ENCODE data around the gene PPP6R3.

Gene PPP6R3

DNA sequence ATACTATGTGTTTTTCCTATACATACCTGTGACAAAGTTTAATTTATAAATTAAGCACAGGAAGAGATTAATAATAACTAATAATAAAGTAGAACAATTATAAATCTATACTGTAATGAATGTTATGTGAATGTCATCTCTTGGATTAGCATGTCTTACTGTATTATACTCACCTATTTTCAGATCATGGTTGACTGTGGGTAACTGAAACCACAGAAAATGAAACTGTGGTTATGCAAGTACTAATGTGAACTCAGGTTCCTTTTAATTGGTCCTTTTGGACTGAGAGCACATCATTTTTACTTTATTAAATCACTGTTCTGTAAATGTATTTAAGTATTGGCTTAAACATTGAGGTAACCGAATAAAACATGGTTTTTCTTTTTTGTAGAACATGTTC lies 108.8 kb downstream of the PPP6R3 start:
- Mint-ChIP-seq H3K4me1 (peaks cover 12 to 36% of the 10 kb centered on the region in 2 donors), H3K27me3 (no peaks in the 10 kb centered on the region), H3K27ac (no peak overlapping the region), H3K4me3 (no peak overlapping the region), H3K36me3 (peaks cover 49 to 61% of the 10 kb centered on the region in 2 donors), H3K9me3 (no peaks in the 10 kb centered on the region)
- DNase-seq, result no peak
- peak; percentile 73 to 80 for ATAC-seq (replicated peaks)

DNA sequence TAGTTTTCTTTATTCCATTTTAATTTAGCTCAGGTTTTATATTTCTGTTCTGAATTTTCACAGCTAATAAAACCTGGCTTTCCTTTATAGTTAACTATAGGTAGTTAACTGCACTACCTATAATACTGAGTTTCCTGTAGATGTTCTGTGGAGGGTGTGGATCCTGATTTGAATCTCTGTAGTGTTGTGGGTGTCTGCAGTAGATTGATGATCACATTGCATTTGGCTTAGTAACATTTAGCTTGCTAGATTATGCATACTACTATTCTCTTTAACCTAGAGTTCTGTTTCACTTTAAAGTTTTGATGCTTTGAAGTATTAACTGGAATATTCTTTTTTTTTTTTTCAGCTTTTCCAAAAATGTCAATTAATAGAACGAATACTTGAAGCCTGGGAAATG lies 110.1 kb downstream of the PPP6R3 start:
- H3K4me1 Mint-ChIP-seq, result peaks cover 8 to 30% of the 10 kb centered on the region in 2 donors
- no peaks in the 10 kb centered on the region for H3K27me3 Mint-ChIP-seq
- no peaks in the 10 kb centered on the region for H3K9me3 Mint-ChIP-seq
- H3K36me3 Mint-ChIP-seq, result peaks cover 37 to 52% of the 10 kb centered on the region in 2 donors
- DNase-seq, result no peak
- H3K27ac Mint-ChIP-seq, result no peak overlapping the region
- no peak for ATAC-seq (replicated peaks)
- no peak overlapping the region for H3K4me3 Mint-ChIP-seq

DNA sequence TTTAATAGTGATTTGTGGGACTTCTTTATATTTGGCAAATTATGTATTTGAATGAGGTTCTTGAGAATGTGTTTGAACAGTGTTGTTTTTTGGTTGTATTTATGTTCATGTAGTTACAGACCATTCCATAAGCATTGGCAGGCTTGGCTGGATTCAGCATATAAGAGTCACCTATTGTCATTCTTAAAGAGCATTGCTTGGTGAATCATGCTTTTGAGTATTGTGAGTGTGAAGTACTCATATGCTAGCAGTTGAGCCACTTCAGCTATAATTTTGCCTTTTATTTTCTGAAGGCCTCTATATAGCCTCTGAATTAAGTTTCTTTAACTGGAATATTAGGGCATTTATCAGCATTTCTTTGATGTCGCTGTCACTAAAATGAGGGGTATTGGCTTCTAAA lies 113.8 kb downstream of the PPP6R3 start:
- Mint-ChIP-seq H3K27me3 (no peaks in the 10 kb centered on the region), H3K27ac (peak overlapping the region; percentile 51), H3K4me1 (peaks cover 2 to 5% of the 10 kb centered on the region in 2 donors), H3K36me3 (peaks cover 27 to 51% of the 10 kb centered on the region in 2 donors), H3K4me3 (no peak overlapping the region), H3K9me3 (no peaks in the 10 kb centered on the region)
- DNase-seq, result no peak
- ATAC-seq (replicated peaks), result no peak

DNA sequence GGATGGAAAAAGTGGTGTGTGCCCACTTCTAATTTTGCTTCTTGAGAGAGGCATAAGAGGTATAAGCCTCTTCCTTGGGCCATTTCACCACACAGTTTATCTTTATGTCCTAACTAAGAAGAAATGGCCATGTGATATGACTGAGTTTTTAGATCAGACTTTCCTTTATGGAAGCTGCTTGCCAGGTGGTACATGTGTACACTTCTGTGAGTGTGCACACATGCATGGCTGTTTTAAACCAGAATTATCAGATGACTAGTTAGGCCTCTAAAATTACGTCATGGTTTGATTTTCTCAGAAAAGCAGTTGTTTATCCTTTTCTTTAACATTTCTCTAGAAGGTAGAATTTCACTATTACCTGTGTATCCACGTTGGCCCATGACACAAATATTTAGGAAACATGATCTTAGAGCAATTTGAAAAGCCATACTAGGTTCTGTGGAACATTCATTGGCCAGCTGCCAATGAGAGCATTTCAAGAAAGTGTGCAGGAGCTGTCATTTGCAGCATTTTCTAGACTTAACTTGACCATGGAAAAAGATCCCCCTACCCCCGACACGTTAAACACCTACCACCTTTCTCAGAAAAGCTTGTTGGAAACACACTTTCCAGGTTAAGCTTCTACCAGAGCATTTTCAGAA lies 114.6 kb downstream of the PPP6R3 start:
- Mint-ChIP-seq H3K36me3 (peaks cover 31 to 54% of the 10 kb centered on the region in 2 donors), H3K4me3 (no peak overlapping the region), H3K27me3 (no peaks in the 10 kb centered on the region), H3K4me1 (peaks cover 0 to 2% of the 10 kb centered on the region in 2 donors), H3K27ac (no peak overlapping the region), H3K9me3 (no peaks in the 10 kb centered on the region)
- peak; percentile 29 to 53 for ATAC-seq (replicated peaks)
- no peak for DNase-seq

DNA sequence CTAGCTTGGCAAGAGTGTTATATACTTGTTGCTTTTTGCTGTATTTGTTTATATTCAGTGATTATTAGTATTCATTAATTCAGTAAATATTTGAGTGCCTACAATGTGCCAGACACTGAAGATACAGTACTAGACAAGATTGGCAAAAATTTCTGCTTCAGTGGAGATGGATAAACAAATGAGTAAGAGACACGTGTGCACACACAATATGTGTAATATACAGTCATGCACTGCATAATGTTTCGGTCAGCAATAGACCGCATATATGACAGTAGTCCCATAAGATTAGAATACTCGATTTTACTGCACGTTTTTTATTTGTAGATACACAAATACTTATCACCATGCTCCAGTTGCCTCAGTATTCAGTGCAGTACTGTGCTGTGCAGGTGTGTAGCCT lies 118.9 kb downstream of the PPP6R3 start:
- Mint-ChIP-seq H3K36me3 (peaks cover 33 to 61% of the 10 kb centered on the region in 2 donors), H3K27ac (no peak overlapping the region), H3K27me3 (no peaks in the 10 kb centered on the region), H3K4me1 (peaks cover 11 to 24% of the 10 kb centered on the region in 2 donors), H3K9me3 (no peaks in the 10 kb centered on the region), H3K4me3 (no peak overlapping the region)
- DNase-seq (no peak), ATAC-seq (replicated peaks) (no peak)

DNA sequence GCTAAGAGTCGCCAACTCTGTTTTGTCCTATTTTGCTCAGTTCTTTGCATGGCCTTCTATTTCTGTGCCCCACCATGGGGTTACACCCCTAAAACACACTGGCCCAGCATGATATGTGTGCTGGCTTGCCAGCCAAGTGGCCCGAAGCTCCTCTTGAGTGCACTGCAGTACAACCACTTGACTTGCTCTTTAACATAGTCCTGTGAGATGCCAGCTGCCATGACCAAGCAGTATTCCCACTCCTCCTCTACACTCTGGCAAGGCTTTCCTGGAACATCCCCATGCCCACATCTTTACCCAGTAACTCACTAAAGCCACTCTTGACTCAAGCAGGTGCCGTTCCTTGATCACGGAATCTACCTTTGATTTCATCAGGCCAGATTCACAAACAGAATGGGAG lies 120.9 kb downstream of the PPP6R3 start:
- peaks cover 41 to 60% of the 10 kb centered on the region in 2 donors for H3K36me3 Mint-ChIP-seq
- no peaks in the 10 kb centered on the region for H3K9me3 Mint-ChIP-seq
- no peaks in the 10 kb centered on the region for H3K27me3 Mint-ChIP-seq
- peaks cover 11 to 29% of the 10 kb centered on the region in 2 donors for H3K4me1 Mint-ChIP-seq
- H3K27ac Mint-ChIP-seq, result no peak overlapping the region
- no peak overlapping the region for H3K4me3 Mint-ChIP-seq
- ATAC-seq (replicated peaks) (no peak), DNase-seq (no peak)

DNA sequence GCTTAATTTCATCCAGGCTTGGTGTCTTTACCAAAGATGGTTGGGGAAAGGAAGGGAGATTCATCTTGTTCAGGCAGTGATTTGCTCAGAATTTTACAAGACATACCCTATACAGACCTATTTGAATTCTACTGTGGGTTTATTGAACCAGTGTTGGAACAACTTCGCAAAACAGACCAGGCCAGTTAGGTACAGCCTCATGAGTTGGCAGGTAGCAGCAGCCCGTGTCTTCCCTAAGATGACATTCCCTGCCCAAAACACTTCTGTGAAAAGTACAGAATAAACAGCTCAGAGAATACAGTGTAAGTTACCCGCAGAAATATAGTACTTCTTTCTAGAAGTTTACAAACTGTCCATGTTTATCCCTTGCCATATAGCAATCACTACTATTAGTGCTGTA lies 121.3 kb downstream of the PPP6R3 start:
- H3K4me3 Mint-ChIP-seq, result no peak overlapping the region
- H3K9me3 Mint-ChIP-seq, result no peaks in the 10 kb centered on the region
- no peak overlapping the region for H3K27ac Mint-ChIP-seq
- H3K4me1 Mint-ChIP-seq, result peaks cover 11 to 29% of the 10 kb centered on the region in 2 donors
- DNase-seq (no peak), ATAC-seq (replicated peaks) (no peak)
- peaks cover 37 to 56% of the 10 kb centered on the region in 2 donors for H3K36me3 Mint-ChIP-seq
- no peaks in the 10 kb centered on the region for H3K27me3 Mint-ChIP-seq

DNA sequence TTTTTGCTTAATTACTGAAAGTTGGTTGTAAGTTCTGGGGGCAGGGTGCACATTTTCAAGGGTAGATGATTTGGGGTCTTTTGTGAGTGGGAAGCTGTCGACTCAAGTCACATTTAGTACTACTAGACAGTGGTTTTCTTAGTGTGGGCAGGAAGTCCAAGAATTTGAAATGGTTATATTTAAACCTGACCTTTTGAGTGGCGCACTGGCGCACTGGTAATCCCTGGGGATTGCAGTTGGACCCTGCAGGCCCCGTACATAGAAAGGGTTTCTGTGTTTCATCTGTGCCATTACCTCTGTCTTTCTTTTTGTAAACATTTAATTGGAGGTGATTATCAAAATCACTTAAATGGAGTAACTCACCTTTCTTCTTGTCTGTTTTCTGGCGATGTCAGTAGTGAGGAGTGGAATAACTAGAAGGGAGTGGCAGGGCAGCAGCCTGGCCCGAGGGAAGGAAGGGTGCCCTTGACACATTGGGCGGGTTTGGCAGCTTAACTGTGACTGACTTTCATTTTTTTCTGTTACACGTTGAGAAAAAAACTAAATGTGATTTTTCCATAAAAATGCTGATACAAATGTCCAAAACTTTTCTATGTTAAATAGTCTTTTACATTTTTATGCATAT lies 122.0 kb downstream of the PPP6R3 start:
- no peak for DNase-seq
- Mint-ChIP-seq H3K4me1 (peaks cover 11 to 29% of the 10 kb centered on the region in 2 donors), H3K4me3 (no peak overlapping the region), H3K36me3 (peaks cover 37 to 59% of the 10 kb centered on the region in 2 donors), H3K27me3 (no peaks in the 10 kb centered on the region), H3K27ac (peak overlapping the region; percentile 60), H3K9me3 (no peaks in the 10 kb centered on the region)
- no peak for ATAC-seq (replicated peaks)

DNA sequence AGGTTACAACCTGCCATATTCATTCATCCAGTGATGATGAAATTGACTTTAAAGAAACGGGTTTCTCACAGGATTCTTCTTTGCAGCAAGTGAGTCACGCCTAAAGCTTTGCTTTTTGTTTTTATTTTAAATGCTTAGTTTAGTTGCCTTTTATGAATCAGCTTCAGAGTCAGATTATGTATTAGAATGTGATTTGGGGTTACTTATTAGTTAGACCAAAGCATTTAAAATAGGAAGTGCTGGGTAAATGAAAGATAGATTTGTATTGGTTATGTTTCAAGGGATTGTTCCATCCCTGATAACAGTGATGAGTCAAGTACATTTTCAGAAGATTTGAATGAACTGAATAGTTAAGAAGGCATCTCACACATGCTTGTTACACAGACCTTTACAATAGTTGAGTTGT lies 122.5 kb downstream of the PPP6R3 start:
- Mint-ChIP-seq H3K27me3 (no peaks in the 10 kb centered on the region), H3K4me3 (no peak overlapping the region), H3K4me1 (peaks cover 11 to 29% of the 10 kb centered on the region in 2 donors), H3K9me3 (no peaks in the 10 kb centered on the region), H3K36me3 (peaks cover 37 to 54% of the 10 kb centered on the region in 2 donors), H3K27ac (no peak overlapping the region)
- ATAC-seq (replicated peaks) (no peak), DNase-seq (no peak)

DNA sequence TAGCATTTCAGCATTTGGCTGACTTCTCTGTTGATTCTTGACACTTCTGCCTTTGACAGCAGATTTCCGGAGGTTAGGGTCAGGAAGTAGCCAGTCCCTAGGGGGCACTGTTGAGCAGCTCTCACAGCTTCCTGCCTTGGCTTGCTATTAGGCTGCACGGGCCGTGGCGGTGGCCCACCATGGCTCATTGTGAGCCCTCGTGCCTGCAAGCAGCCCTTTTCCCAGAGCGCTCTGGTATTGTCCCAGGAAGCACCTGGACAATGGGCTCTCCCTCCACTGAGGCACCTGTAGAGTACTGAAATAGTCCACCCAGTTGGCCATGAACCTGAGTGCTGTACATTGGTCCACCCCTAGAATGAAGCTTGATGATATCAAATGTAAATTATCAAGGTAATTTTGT lies 123.5 kb downstream of the PPP6R3 start:
- DNase-seq (peak; percentile 23), ATAC-seq (replicated peaks) (peak; percentile 78 to 83)
- Mint-ChIP-seq H3K4me3 (no peak overlapping the region), H3K27ac (peak overlapping the region; percentile 14), H3K36me3 (peaks cover 36 to 46% of the 10 kb centered on the region in 2 donors), H3K27me3 (no peaks in the 10 kb centered on the region), H3K4me1 (peaks cover 11 to 29% of the 10 kb centered on the region in 2 donors), H3K9me3 (no peaks in the 10 kb centered on the region)

DNA sequence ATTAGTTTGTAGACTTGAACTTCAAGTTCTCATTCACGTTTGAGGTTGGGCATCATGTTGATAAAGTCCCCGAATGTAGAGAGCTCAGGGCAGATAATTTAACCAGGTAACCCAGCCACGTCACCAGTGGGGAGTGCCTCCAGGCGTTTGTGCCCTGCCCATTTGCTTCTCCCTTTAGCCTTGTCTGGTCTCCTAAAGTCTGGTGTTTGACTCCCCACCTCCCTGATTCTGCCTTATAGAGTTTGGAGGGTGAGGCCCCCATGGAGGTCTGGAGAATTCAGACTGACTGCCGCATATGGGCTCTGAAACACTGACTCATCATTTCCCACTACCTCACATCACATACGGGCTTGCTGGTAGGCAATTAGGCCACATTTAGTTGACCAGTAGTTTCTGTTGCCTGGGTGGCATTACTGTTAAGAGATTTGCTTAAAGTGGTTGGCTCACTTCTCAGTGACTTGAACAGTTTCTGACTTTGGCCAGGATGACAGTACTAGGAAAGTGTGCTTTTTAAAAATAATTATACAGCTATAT lies 124.5 kb downstream of the PPP6R3 start:
- H3K9me3 Mint-ChIP-seq, result no peaks in the 10 kb centered on the region
- peaks cover 34 to 46% of the 10 kb centered on the region in 2 donors for H3K36me3 Mint-ChIP-seq
- no peak for ATAC-seq (replicated peaks)
- H3K27me3 Mint-ChIP-seq, result no peaks in the 10 kb centered on the region
- no peak for DNase-seq
- peaks cover 9 to 29% of the 10 kb centered on the region in 2 donors for H3K4me1 Mint-ChIP-seq
- no peak overlapping the region for H3K4me3 Mint-ChIP-seq
- peak overlapping the region; percentile 6 for H3K27ac Mint-ChIP-seq

DNA sequence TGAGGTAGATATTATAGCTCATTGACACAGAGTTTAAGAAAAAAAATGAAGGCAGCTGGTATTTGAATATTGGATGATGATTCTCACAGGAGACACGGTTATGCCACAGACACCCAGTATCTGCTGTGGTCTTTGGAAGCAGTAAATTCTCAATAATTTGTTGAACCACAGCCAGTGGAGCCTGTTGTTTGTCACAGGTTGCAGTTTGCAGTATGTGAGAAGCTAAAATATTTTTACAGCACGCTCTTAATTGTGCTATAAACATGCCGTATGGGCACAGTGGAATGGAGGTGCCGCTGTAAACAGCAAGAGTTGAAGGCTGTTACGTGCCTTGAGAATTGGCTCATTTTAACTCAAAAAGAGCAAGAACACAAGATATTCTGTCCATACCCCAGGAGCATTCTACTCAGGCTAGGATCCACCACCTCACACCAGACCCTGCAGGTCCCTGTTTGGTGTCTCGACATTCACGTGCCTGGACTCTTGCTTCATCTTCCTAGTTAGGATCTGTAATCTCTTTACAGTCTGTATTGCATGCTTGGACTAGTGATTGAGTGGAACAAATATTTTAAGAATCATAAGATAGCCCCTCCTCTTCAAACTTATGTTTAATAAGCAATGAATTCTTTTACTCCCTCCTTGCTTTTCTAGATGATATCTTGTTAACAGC lies 129.1 kb downstream of the PPP6R3 start:
- Mint-ChIP-seq H3K27ac (no peak overlapping the region), H3K9me3 (no peaks in the 10 kb centered on the region), H3K27me3 (no peaks in the 10 kb centered on the region), H3K36me3 (peaks cover 35 to 47% of the 10 kb centered on the region in 2 donors), H3K4me3 (no peak overlapping the region), H3K4me1 (peaks cover 0 to 5% of the 10 kb centered on the region in 2 donors)
- no peak for ATAC-seq (replicated peaks)
- no peak for DNase-seq

DNA sequence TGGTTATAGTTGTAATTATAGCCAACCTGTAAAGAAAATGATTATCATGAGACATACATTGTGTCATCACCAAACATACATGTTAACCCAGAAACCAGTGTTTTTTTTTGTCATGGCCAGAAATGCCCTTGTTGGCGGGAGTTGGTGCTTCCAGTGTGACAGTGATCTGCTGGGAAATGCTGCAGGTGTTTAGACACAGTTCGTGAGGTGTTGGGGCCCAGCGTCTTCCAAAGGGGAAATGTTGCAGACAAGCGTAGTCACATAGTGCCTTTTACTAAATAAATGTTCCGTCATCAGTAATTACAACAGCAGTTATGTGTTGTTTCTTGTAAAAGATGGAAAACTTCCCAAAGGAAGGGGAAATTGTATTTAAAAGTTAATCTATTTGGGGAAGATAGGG lies 131.2 kb downstream of the PPP6R3 start:
- ATAC-seq (replicated peaks) (no peak), DNase-seq (no peak)
- Mint-ChIP-seq H3K36me3 (peaks cover 36 to 53% of the 10 kb centered on the region in 2 donors), H3K9me3 (no peaks in the 10 kb centered on the region), H3K4me1 (no peaks in the 10 kb centered on the region), H3K27me3 (no peaks in the 10 kb centered on the region), H3K27ac (peak overlapping the region; percentile 47), H3K4me3 (no peak overlapping the region)

DNA sequence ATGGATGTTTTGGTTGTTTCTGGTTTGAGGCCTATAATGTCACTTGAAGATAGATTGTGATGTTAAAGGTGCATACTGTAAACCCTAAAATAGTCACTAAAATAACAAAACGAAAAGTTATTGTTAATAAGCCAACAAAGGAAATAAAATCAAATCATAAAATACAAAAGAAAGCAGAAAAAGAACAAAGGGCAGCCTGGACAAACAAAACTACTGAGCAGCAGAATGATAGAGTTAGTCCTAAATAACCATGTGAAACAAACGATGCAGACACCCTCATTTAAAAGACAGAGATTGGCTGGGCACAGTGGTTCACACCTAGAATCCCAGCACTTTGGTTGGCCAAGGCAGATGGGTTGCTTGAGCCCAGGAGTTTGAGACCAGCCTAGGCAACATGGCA lies 132.9 kb downstream of the PPP6R3 start:
- H3K9me3 Mint-ChIP-seq, result no peaks in the 10 kb centered on the region
- ATAC-seq (replicated peaks), result no peak

More for the DNA sequence above, 132.9 kb downstream of the PPP6R3 start:
- H3K4me3 Mint-ChIP-seq, result no peak overlapping the region
- DNase-seq, result no peak
- H3K4me1 Mint-ChIP-seq, result peaks cover 0 to 3% of the 10 kb centered on the region in 2 donors
- H3K36me3 Mint-ChIP-seq, result peaks cover 50 to 63% of the 10 kb centered on the region in 2 donors
- H3K27me3 Mint-ChIP-seq, result no peaks in the 10 kb centered on the region
- no peak overlapping the region for H3K27ac Mint-ChIP-seq

Measured in stimulated activated naive B cell treated with anti-CD40 and anti-IgM and Interleukin-4, amounts not matched to agents 10 μg/mL and 1 μg/mL and 100 μg/mL, for 72 hours (primary cell).